ENCODE results near the gene UQCC5. TPM values are rescaled to one million over a fixed set of nuclear protein-coding genes. Genes with fewer than 3 reads are reported as not detected.

Gene UQCC5
- total RNA-seq, 1 donor from 2014 or later = 2.0 TPM

DNA sequence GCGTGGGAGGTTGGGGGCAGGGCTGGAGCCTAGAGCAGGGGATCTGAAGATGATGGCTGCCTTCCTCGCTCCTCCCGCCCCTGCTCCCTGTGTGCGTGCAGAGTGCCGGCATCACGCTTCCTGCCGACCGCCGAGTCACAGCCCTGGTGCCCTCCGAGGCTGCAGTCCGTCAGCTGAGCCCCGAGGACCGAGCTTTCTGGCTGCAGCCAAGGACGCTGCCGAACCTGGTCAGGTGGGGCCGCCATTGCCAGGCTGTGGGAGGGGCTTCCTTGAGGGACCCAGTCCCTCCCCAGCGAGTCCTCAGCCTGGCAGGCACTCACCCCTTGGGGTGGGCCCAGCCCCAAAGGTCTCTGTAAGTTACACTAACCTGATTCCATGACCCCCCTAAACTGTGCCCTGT lies 23.7 kb upstream of the UQCC5 start:
- Histone ChIP-seq H3K4me1 (peaks cover 1% of the 10 kb centered on the region), H3K4me2 (no peak overlapping the region), H3K27me3 (no peaks in the 10 kb centered on the region), H3K27ac (no peak overlapping the region), H4K20me1 (ENCODE audit: low read depth) (no peaks in the 10 kb centered on the region), H2AFZ (replicated peaks) (no peak overlapping the region), H3K79me2 (ENCODE audit: low read depth) (no peaks in the 10 kb centered on the region), H3K9ac (no peak overlapping the region), H3K4me3 (no peak overlapping the region), H3F3A (ENCODE audit: low read depth) (no peaks in the 10 kb centered on the region), H3K9me3 (ENCODE audit: low read depth) (no peaks in the 10 kb centered on the region), H3K36me3 (no peaks in the 10 kb centered on the region)
- Mint-ChIP-seq H3K4me1 (peaks cover 7% of the 10 kb centered on the region), H3K27ac (no peak overlapping the region), H3K36me3 (no peaks in the 10 kb centered on the region), H3K27me3 (ENCODE audit: insufficient read depth, low read depth) (peaks cover 2% of the 10 kb centered on the region), H3K9me3 (no peaks in the 10 kb centered on the region), H3K4me3 (no peak overlapping the region)
- TF ChIP-seq, protein P1, sequence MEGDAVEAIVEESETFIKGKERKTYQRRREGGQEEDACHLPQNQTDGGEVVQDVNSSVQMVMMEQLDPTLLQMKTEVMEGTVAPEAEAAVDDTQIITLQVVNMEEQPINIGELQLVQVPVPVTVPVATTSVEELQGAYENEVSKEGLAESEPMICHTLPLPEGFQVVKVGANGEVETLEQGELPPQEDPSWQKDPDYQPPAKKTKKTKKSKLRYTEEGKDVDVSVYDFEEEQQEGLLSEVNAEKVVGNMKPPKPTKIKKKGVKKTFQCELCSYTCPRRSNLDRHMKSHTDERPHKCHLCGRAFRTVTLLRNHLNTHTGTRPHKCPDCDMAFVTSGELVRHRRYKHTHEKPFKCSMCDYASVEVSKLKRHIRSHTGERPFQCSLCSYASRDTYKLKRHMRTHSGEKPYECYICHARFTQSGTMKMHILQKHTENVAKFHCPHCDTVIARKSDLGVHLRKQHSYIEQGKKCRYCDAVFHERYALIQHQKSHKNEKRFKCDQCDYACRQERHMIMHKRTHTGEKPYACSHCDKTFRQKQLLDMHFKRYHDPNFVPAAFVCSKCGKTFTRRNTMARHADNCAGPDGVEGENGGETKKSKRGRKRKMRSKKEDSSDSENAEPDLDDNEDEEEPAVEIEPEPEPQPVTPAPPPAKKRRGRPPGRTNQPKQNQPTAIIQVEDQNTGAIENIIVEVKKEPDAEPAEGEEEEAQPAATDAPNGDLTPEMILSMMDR (IDR thresholded peaks at IDR 0.05) = no peak
- no peak for TF ChIP-seq EZH2 (IDR thresholded peaks at IDR 0.05)
- no peak for TF ChIP-seq EZH2phosphoT487 (IDR thresholded peaks at IDR 0.05)
- DNase-seq (ENCODE audit: low spot score) = no peak

DNA sequence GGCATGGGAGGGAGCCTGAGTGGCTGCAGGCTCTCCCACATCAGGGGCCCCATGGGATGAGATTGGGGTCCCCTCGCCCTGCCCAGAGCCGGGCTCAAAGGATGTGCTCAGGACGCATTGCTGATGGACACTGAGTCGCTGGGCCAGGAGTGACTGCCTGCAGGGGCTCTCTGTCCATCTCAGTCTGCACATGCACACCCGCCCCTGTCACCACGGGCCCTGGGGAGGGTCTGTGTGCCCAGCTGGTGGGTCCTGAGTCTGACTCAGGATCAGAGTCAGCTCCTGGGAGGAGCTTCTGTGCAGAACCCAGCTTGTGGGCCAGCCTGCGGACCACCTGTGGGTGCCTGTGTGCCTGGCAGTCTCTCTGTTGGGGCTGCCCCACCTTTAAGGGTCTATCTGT lies 23.1 kb upstream of the UQCC5 start:
- TF ChIP-seq, protein P1 (IDR thresholded peaks at IDR 0.05) = no peak
- no peak for TF ChIP-seq EZH2 (IDR thresholded peaks at IDR 0.05)
- no peak for TF ChIP-seq EZH2phosphoT487 (IDR thresholded peaks at IDR 0.05)
- no peak overlapping the region for H3K27ac ChIP-seq
- H3K9me3 Mint-ChIP-seq = no peaks in the 10 kb centered on the region
- no peak overlapping the region for H3K4me2 ChIP-seq
- H3F3A ChIP-seq (ENCODE audit: low read depth) = no peaks in the 10 kb centered on the region
- no peak overlapping the region for H3K4me3 Mint-ChIP-seq
- H3K4me1 Mint-ChIP-seq = peaks cover 7% of the 10 kb centered on the region
- H3K27me3 Mint-ChIP-seq (ENCODE audit: insufficient read depth, low read depth) = peaks cover 2% of the 10 kb centered on the region
- H3K4me3 ChIP-seq = no peak overlapping the region
- H3K79me2 ChIP-seq (ENCODE audit: low read depth) = no peaks in the 10 kb centered on the region
- DNase-seq (ENCODE audit: low spot score) = no peak
- H4K20me1 ChIP-seq (ENCODE audit: low read depth) = no peaks in the 10 kb centered on the region
- H3K36me3 ChIP-seq = no peaks in the 10 kb centered on the region
- no peak overlapping the region for H2AFZ ChIP-seq (replicated peaks)
- H3K4me1 ChIP-seq = no peaks in the 10 kb centered on the region
- H3K9me3 ChIP-seq (ENCODE audit: low read depth) = no peaks in the 10 kb centered on the region
- no peak overlapping the region for H3K9ac ChIP-seq
- H3K36me3 Mint-ChIP-seq = no peaks in the 10 kb centered on the region
- H3K27me3 ChIP-seq = peaks cover 4% of the 10 kb centered on the region
- no peak overlapping the region for H3K27ac Mint-ChIP-seq

DNA sequence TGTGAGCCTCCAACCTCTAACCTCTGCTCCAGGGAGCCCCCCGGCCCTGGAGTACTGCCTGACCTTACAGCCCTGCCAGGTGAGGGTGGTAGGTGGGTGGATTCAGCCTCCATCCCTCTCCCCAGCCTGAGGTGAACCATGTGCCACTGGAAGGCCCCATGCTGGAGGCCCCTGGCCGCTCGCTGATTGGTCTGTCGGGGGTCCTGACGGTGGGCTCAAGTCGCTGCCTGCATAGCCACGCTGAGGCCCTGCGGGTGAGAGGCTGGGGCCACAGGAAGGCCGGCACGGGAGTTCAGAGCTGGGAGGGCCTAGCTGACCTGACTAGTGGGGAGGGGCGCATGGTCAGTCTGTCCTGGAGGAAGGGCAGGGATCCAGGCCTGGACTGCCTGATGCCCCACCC lies 21.8 kb upstream of the UQCC5 start:
- H3K27ac ChIP-seq = no peak overlapping the region

More for the DNA sequence above, 21.8 kb upstream of the UQCC5 start:
- H4K20me1 ChIP-seq (ENCODE audit: low read depth) = no peaks in the 10 kb centered on the region
- no peaks in the 10 kb centered on the region for H3K4me1 ChIP-seq
- H3F3A ChIP-seq (ENCODE audit: low read depth) = no peaks in the 10 kb centered on the region
- H3K9ac ChIP-seq = peak overlapping the region; percentile 37
- H3K36me3 Mint-ChIP-seq = no peaks in the 10 kb centered on the region
- no peak overlapping the region for H3K4me3 ChIP-seq
- peaks cover 2% of the 10 kb centered on the region for H3K27me3 Mint-ChIP-seq (ENCODE audit: insufficient read depth, low read depth)
- no peak overlapping the region for H3K4me3 Mint-ChIP-seq
- no peak overlapping the region for H3K27ac Mint-ChIP-seq
- H3K27me3 ChIP-seq = peaks cover 6% of the 10 kb centered on the region
- TF ChIP-seq, protein P1 (IDR thresholded peaks at IDR 0.05) = no peak
- no peak for TF ChIP-seq EZH2phosphoT487 (IDR thresholded peaks at IDR 0.05)
- TF ChIP-seq EZH2 (IDR thresholded peaks at IDR 0.05) = no peak
- no peak overlapping the region for H2AFZ ChIP-seq (replicated peaks)
- DNase-seq (ENCODE audit: low spot score) = no peak
- H3K9me3 ChIP-seq (ENCODE audit: low read depth) = no peaks in the 10 kb centered on the region
- no peaks in the 10 kb centered on the region for H3K9me3 Mint-ChIP-seq
- peaks cover 3% of the 10 kb centered on the region for H3K4me1 Mint-ChIP-seq
- no peak overlapping the region for H3K4me2 ChIP-seq
- no peaks in the 10 kb centered on the region for H3K79me2 ChIP-seq (ENCODE audit: low read depth)
- H3K36me3 ChIP-seq = no peaks in the 10 kb centered on the region

All from neural progenitor cell (in vitro differentiated cells).